HG02763 (cell line): ENCODE results near the gene CDKL1.

ENCODE experiments used
- ATAC-seq: cut with Tn5 transposase; IDR thresholded peaks from one replicate; pipeline ENCODE4 v1.9.1; 2021; ENCODE audit warnings: mild to moderate bottlenecking, moderate library complexity; ENCODE audit not compliant: unreplicated experiment

The CDKL1 gene

GRCh38 chr14:50288146-50288545 lies 108.5 kb downstream of the CDKL1 start:
- no peak for ATAC-seq

- ATAC-seq: no peak
These were observed 110.8 kb downstream of the CDKL1 start for GRCh38 chr14:50285861-50286260.
